COR-L47 (cell line): Measurements from ENCODE around the gene TIE1.

Experiments used
- DNase-seq: peaks from one replicate; lab custom pipeline; 2025; lab: John Stamatoyannopoulos, UW

TIE1 gene

GRCh38 chr1:43293896-43294760, 6.7 kb upstream of the TIE1 start:
- DNase-seq: no peak

GRCh38 chr1:43294761-43295160, 6.0 kb upstream of the TIE1 start:
- DNase-seq: no peak

- DNase-seq: no peak
These were observed 4.6 kb upstream of the TIE1 start for GRCh38 chr1:43296207-43296606.

- no peak for DNase-seq
These were observed 2.7 kb upstream of the TIE1 start for GRCh38 chr1:43298055-43298454.

GRCh38 chr1:43299101-43299500, 1.7 kb upstream of the TIE1 start:
- no peak for DNase-seq

- DNase-seq: no peak
These were observed 1.4 kb downstream of the TIE1 start for GRCh38 chr1:43302201-43302600.

GRCh38 chr1:43302721-43303470, 2.1 kb downstream of the TIE1 start:
- DNase-seq: no peak

- no peak for DNase-seq
These were observed 2.9 kb downstream of the TIE1 start for GRCh38 chr1:43303471-43304313.

GRCh38 chr1:43304314-43304681, 3.5 kb downstream of the TIE1 start:
- no peak for DNase-seq

- no peak for DNase-seq
These were observed 4.1 kb downstream of the TIE1 start for GRCh38 chr1:43304771-43305300.

GRCh38 chr1:43305461-43305860, 4.7 kb downstream of the TIE1 start:
- DNase-seq: no peak

- no peak for DNase-seq
These were observed 5.3 kb downstream of the TIE1 start for GRCh38 chr1:43305926-43306687.

GRCh38 chr1:43306688-43307457, 6.1 kb downstream of the TIE1 start:
- DNase-seq: no peak

- no peak for DNase-seq
These were observed 6.8 kb downstream of the TIE1 start for GRCh38 chr1:43307458-43308158.

- no peak for DNase-seq
These were observed 8.0 kb downstream of the TIE1 start for GRCh38 chr1:43308635-43309404.

GRCh38 chr1:43309405-43310025, 8.7 kb downstream of the TIE1 start:
- no peak for DNase-seq

GRCh38 chr1:43311521-43311920, 10.7 kb downstream of the TIE1 start:
- no peak for DNase-seq

- no peak for DNase-seq
These were observed 11.4 kb downstream of the TIE1 start for GRCh38 chr1:43312212-43312623.
